CD1c-positive myeloid dendritic cell (primary cell): ENCODE data around the gene OR56A5.

ENCODE experiments used
- DNase-seq: peaks from one replicate; pipeline ENCODE4 v3.0.0-alpha.2; 2016; ENCODE audit errors: extremely low spot score

Gene OR56A5

DNA sequence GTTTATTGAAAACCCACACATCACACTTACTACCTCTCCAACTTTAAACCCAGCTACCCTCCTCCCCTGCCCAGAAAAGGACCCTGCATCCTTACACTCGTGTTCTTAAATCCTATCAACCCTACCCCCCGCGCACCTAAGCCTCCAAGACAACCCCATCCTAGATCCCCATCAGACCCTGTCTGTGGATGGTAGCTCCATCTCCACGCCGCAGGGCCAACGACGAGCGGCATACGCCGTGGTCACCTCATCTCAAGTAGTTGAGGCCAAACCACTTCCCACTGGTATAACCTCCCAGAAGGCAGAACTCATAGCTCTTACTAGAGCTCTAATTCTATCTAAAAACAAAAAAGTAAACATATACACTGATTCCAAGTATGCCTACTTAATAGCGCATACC is 35.6 kb downstream of the OR56A5 start:
- DNase-seq = no peak

GRCh38 chr11:5931061-5931460 is 37.2 kb downstream of the OR56A5 start:
- DNase-seq = no peak

DNA sequence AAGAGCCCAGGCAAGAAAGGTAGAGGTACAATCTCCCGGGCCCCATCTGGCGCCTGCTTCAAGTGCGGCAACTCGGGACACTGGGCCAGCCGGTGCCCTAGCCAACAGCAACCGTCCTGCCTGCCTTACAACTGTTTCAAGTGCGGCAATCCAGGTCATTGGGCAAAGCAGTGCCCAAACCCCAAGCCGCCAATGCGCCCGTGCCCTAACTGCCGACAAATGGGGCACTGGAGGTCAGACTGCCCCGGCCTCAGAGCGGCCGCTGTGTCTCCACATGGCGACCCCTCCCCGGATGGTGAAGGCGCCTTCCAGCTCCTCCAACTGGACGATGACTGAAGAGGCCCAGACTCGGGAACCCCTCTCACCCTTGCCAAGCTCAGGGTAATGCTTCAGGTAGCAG is 37.7 kb downstream of the OR56A5 start:
- no peak for DNase-seq

- DNase-seq = no peak
Observed at GRCh38 chr11:5929571-5930368, 38.5 kb downstream of the OR56A5 start.

DNA sequence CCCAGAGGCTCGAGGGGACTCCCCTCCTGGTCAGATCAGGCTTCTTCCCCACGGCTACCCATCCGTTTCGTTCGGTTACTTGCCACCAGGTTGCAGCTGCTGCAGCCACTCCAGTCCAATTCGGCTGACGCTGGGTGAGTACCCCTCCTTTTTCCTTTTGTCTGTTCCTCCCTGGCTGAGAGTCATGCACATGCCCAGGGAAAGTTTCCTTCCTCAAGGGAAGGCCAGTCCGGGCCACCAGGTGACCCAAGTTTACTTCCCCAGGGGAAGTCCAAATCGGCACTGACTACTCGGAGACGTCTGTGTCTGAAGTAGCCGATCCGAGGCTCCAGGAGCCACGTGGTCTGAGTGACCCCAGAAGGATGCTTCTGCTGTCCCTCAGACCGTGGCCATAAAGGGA is 39.5 kb downstream of the OR56A5 start:
- DNase-seq = no peak

DNA sequence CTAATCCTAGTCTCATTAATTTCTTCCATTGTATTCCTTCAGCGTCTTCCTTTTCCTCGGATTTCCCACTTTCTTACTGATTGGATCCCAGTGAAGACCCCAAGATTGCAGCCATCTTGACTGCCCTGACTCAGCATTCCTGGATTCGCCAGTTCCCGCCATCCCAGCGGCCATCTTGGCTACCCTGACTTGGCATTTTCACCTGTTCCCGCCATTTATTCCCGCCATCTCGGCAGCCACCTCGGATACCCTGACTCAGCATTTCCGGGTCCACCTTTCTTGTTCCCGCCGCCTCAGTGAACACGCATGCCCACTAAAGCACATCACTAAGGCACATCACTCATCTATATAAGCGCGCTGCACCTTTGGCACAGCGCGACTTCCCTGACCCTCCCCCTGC is 40.0 kb downstream of the OR56A5 start:
- DNase-seq = no peak

GRCh38 chr11:5923794-5924193 is 44.5 kb downstream of the OR56A5 start:
- DNase-seq = no peak

DNA sequence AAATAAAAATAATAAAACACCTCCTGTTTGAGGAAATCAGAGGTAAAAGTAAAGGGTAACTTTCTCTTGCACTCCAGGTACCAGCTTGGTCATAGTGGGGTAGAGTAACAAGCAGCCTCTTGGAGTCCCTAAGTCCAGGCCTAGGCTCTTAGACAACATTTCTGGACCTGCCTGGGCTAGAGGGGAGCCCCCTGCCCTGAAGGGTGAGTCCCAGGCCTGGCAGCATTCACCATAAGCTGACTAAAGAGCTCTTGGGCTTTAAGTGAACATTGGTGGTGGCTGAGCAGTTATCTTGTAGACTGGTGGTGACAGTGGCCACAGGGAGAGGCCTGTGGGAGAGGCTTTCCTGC is 44.9 kb downstream of the OR56A5 start:
- DNase-seq = no peak

- no peak for DNase-seq
Observed at GRCh38 chr11:5922749-5923426, 45.4 kb downstream of the OR56A5 start.
